GM21515 (cell line): ENCODE measurements around the gene TPRG1.

Experiments
- ATAC-seq: cut with Tn5 transposase; IDR thresholded peaks from one replicate; pipeline ENCODE4 v1.9.1; 2021; ENCODE audit not compliant: unreplicated experiment

TPRG1 gene

GRCh38 chr3:189165092-189165612, 6.6 kb upstream of the TPRG1 start:
- no peak for ATAC-seq

- ATAC-seq = no peak
These were observed 5.5 kb upstream of the TPRG1 start for GRCh38 chr3:189166321-189166720.

DNA sequence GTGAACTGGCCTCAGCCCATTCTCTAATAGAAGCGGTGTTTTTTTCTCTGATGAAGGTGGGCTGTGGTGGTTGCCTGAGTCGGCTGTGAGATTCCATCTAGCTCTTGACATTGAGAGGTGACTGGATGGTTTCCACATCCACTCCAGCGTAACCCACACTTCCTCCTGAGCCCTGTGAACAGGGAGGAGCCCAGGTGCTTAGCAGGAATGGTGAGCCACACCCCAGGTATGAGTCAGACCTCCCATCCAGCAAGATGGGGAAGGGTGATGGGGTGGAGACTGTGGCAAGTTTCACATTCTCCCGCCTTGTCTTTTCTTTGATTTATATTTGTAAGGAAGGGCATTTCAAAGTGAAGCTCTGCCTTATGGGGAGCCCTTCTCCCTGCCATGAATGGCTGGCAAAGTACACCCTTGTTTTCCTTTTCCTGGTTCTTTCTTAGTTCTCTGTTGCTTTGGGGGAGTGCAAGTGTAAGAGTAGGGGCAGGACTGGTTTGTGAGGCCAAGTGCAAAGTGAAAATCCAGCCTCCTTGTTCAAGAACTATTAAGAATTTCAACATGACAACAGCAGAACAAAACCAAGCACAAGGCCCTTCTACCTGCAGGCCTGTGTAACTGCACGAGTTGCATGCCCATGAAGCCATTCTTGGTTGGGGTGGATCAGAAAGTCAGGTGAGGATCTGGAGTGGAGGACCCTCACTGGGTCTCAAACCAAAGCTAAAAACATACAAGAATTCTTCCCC, 4.6 kb upstream of the TPRG1 start:
- no peak for ATAC-seq

DNA sequence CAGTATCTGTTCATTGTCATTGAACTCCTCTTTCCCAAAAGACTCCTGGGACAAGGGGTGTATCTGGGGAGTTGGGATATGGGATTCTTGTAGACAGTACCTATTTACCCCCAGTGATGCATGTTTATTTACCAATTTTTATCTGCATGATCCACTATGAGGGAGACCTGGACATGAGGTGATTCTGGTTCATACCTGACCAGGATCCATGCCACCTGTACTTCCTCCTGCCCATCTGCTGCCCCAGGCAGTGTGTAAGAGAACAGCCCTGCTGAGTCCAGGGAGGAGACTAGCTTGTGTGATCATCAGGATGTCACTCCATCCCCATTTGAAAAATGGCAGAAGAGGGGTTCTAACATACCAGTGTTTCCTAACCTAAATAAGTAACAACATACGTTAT, 3.1 kb upstream of the TPRG1 start:
- ATAC-seq = no peak

GRCh38 chr3:189169728-189170127, 2.0 kb upstream of the TPRG1 start:
- no peak for ATAC-seq

DNA sequence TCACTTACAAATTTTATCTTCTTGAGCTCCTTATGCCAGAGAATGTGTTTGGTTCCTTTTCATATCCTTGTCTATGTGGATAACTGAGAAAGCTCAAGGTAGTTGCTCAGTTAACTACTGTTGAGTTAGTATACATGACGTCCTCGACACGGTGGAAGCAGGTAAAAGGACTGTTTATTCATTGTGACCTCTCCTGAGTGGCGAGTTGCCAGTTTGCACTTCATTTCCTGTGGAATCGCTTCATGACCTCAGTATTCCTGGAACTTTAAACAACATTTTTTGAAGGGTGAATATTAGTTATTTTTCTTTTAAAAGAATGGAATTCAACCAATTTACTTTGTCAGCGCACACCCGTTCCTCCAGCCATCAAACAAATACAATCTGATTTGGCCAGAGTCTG, 1.2 kb upstream of the TPRG1 start:
- no peak for ATAC-seq

GRCh38 chr3:189172668-189173419, 1.1 kb downstream of the TPRG1 start:
- ATAC-seq = no peak

DNA sequence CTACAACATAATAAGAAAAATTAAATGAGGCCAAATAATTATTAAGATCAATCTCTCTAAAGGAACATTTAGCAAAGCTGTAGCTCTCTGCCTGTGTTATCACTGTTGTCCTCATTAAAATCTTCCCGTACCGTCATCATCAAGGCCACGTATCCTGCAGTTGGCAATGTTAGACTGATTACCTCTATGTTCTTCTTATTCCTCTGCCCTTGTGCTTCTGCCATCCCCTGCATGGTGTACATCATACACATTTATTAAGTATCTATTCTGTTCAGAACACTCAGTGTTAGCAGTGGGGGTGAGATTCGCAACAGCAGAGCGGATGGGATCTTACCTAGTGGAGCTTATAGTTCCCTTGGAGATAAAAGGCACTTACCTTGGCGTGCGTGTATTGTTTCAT, 12.8 kb downstream of the TPRG1 start:
- ATAC-seq = no peak

DNA sequence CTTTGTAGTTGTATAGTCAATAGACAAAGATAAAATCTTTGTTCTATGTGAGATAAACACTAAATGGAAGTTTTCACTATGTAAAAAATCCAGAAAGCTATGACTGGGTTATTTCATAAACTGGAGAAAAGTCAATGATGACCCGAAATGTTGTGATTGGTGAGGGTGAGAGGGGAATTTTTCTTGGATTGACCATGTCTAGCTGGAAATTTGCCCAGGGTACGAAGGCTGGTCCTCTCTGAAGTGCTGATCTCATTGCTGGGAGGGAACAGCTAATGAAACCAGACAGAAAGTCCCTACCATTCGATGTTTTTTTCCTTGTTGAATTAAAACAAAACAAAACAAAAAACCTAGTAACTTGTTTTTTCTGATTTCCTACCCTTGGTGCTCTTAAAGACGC, 14.3 kb downstream of the TPRG1 start:
- no peak for ATAC-seq

DNA sequence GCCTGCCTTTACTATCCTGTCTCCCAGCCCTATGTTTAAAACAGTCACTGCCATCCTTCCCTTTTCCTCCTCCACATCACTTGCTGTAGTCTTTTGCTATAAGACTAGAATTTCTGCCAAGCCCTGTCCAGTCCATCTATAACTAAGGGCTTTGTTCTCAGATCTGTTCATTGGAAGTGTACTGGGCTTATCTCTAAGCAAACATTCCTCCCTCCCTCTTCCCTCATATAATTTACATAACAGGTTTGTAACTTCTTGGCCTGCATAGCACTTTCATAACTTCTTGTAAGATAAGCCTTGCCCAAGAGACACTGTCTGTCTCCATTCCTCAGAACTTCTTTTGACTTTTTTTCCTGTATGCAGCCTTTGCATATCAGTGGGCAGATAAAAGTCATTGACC, 16.7 kb downstream of the TPRG1 start:
- ATAC-seq = no peak

GRCh38 chr3:189192725-189193124, 21.0 kb downstream of the TPRG1 start:
- ATAC-seq = no peak

DNA sequence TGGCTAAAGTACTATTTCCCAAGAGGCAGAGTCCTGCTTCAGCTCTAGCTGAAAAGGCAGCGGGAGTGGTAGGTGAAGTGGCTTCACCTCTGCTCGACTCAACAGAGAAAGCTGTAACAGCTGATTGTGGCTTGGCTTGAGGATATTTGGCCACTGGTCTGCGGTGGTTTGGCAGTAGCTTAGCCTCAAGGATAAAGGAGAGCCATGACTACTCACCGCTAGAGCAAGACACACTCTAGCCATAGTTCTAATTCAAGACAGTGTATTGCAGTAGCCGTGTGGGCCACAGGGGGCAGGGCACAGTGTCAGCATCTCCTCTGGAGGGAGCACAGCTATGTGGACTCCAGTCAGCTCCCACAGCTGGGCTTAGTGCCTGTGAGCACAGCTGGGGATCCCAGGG, 23.5 kb downstream of the TPRG1 start:
- ATAC-seq = no peak

GRCh38 chr3:189202106-189202505, 30.3 kb downstream of the TPRG1 start:
- no peak for ATAC-seq

DNA sequence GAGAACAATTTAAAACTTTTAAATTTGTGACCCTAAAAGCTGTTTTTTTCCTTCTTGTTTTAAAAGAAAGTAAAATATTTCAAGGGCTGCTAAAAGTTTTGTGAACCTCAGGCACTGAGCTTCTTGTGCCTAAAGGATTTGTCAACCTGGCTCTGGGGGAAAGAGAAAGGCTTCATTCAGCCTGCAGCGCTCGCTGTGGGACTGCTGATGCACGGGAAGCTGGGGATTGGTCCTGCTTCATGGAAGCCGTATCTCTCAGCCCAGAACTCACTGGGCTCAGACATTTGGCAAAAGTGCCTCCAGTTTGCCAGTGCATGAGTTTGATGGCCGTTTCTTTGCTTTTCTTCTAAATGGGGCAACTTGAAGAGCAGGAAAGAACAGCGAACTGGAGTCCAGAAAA, 30.8 kb downstream of the TPRG1 start:
- no peak for ATAC-seq

GRCh38 chr3:189204167-189204866, 32.5 kb downstream of the TPRG1 start:
- ATAC-seq = no peak

GRCh38 chr3:189204937-189205336, 33.2 kb downstream of the TPRG1 start:
- no peak for ATAC-seq

DNA sequence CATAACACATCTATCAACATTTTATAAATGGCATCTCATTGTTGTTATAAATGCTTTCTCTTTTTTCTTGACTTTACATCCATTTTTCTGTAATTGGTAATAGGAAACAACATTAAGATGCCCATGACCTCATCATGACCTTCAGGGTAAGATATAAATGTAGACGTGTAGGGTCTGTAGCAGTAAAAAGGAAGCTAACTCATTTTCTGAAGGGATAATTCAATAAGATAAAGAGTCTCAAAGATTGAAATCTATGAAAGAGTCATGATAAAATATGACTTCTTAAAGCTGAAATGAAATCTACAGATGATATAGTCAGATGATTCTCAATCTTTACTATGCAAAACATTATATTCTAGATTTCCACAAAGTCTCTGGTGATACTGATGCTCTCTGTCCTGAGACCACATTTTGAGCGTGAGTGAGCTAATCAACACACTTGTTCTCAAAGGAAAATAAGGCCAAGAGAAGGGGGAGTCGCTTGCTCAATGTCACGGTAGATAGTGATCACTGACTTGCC, 38.5 kb downstream of the TPRG1 start:
- ATAC-seq = no peak

- no peak for ATAC-seq
These were observed 40.9 kb downstream of the TPRG1 start for GRCh38 chr3:189212681-189213080.

- ATAC-seq = no peak
These were observed 42.9 kb downstream of the TPRG1 start for GRCh38 chr3:189214651-189215050.

GRCh38 chr3:189222927-189223636, 51.3 kb downstream of the TPRG1 start:
- no peak for ATAC-seq

GRCh38 chr3:189225431-189225830, 53.7 kb downstream of the TPRG1 start:
- no peak for ATAC-seq
